H1 (cell line): ENCODE measurements around the gene BCAS3. TPM values are rescaled to one million over a fixed set of nuclear protein-coding genes. Genes with fewer than 3 reads are reported as not detected.

Experiments used
- CTCF ChIA-PET: fragments of 300-600 bp; sonication (Branson Sonifier 250); formaldehyde crosslinking; loops from one replicate; lab custom pipeline; 2021; ENCODE audit not compliant: partially characterized antibody; lab: Charles Lee
- POLR2A ChIA-PET: fragments of 300-600 bp; sonication (Branson Sonifier 250); formaldehyde crosslinking; loops from one replicate; lab custom pipeline; 2021; ENCODE audit warnings: inconsistent platforms; ENCODE audit not compliant: partially characterized antibody; lab: Charles Lee
- DNase-seq, 2 experiments: peaks; one replicate each; pipeline versions ENCODE4 v3.0.0 to v3.0.0-alpha.2; 2010 to 2022; ENCODE audit warnings: low spot score in 2 of 2, low read depth in 1 of 2, mixed read lengths in 1 of 2
- FAIRE-seq: peaks from 2 replicates; lab custom pipeline; 2011; peaks lifted over from hg19 to GRCh38; lab: Jason Lieb, UNC
- H2AFZ ChIP-seq: 2 replicates; pipeline ENCODE4 v1.8.1; 2012; ENCODE audit warnings: low read length, inconsistent platforms
- H2AK5ac ChIP-seq: 2 replicates; pipeline ENCODE4 v1.6.1; 2013; ENCODE audit warnings: low read depth, low read length
- H2BK120ac ChIP-seq: replicated peaks from 2 replicates; pipeline ENCODE3; 2013; ENCODE audit warnings: low read depth, low read length, inconsistent platforms
- H2BK12ac ChIP-seq: 2 replicates; pipeline ENCODE4 v1.6.1; 2013; ENCODE audit warnings: low read depth, low read length
- H2BK15ac ChIP-seq: 2 replicates; pipeline ENCODE4 v1.6.1; 2013; ENCODE audit warnings: low read length
- H2BK20ac ChIP-seq: 2 replicates; pipeline ENCODE4 v1.6.1; 2013; ENCODE audit warnings: low read length
- H2BK5ac ChIP-seq: 2 replicates; pipeline ENCODE4 v1.6.1; 2013; ENCODE audit warnings: low read depth, low read length
- H3K14ac ChIP-seq: 2 replicates; pipeline ENCODE4 v1.6.1; 2013; ENCODE audit warnings: inconsistent platforms; ENCODE audit not compliant: insufficient read length
- H3K18ac ChIP-seq: 2 replicates; pipeline ENCODE4 v1.6.1; 2013; ENCODE audit warnings: low read length; ENCODE audit errors: extremely low read depth
- H3K23ac ChIP-seq: 2 replicates; pipeline ENCODE4 v1.6.1; 2013; ENCODE audit warnings: inconsistent platforms; ENCODE audit not compliant: insufficient read length
- H3K23me2 ChIP-seq: 2 replicates; pipeline ENCODE4 v1.6.1; 2013; ENCODE audit warnings: low read depth, low read length
- H3K27ac ChIP-seq: 2 replicates; pipeline ENCODE4 v1.6.1; 2011; ENCODE audit warnings: low read depth, low read length, inconsistent platforms
- H3K27me3 ChIP-seq, 4 experiments: replicated peaks in 1 of 4; 1 replicate in 1 of 4; 2 replicates in 3 of 4; pipeline versions ENCODE4 v1.6.1 to v1.8.1; 2011 to 2013; ENCODE audit warnings: low read length in 3 of 4, mild to moderate bottlenecking in 3 of 4, inconsistent platforms in 2 of 4, mixed read lengths in 2 of 4, moderate library complexity in 1 of 4; ENCODE audit not compliant: control insufficient read depth in 3 of 4, insufficient read depth in 3 of 4; ENCODE audit errors: extremely low read depth in 1 of 4
- H3K36me3 ChIP-seq, 4 experiments: 2 replicates each; pipeline versions ENCODE4 v1.6.1 to v1.8.1; 2011 to 2013; ENCODE audit warnings: mild to moderate bottlenecking in 4 of 4, low read length in 3 of 4, moderate library complexity in 2 of 4, control low read depth in 1 of 4, inconsistent platforms in 1 of 4; ENCODE audit not compliant: insufficient read depth in 4 of 4, control insufficient read depth in 2 of 4
- H3K4ac ChIP-seq: replicated peaks from 2 replicates; pipeline ENCODE3; 2013; ENCODE audit warnings: low read length, low read depth, mixed read lengths, inconsistent platforms; ENCODE audit not compliant: insufficient read length
- H3K4me1 ChIP-seq, 4 experiments: replicated peaks in 1 of 4; 1 replicate in 1 of 4; 2 replicates in 3 of 4; pipeline versions ENCODE4 v1.6.1 to v1.8.1; 2011 to 2013; ENCODE audit warnings: low read length in 3 of 4, inconsistent platforms in 2 of 4, mixed read lengths in 1 of 4; ENCODE audit not compliant: insufficient read depth in 4 of 4, control insufficient read depth in 3 of 4
- H3K4me2 ChIP-seq, 2 experiments: 2 replicates each; pipeline versions ENCODE4 v1.6.1 to v1.8.1; 2011 to 2013; ENCODE audit warnings: low read depth in 2 of 2, low read length in 2 of 2, control low read depth in 1 of 2, inconsistent platforms in 1 of 2, mild to moderate bottlenecking in 1 of 2; ENCODE audit not compliant: insufficient read depth in 1 of 2
- H3K4me3 ChIP-seq, 4 experiments: fragments of 200-600, 300-600 bp in 1 of 4; sonication (generic), shearing (Covaris generic), sonication (Bioruptor Twin) in 1 of 4; 2 replicates each; pipeline versions ENCODE4 v1.5.1 to v1.8.1; 2011 to 2016; ENCODE audit warnings: low read length in 4 of 4, low read depth in 3 of 4, control low read depth in 2 of 4, inconsistent platforms in 2 of 4, mild to moderate bottlenecking in 2 of 4, mixed read lengths in 1 of 4, moderate library complexity in 1 of 4; ENCODE audit not compliant: insufficient read depth in 2 of 4; ENCODE audit errors: extremely low read depth in 1 of 4
- H3K56ac ChIP-seq: replicated peaks from 2 replicates; pipeline ENCODE3; 2013; ENCODE audit warnings: low read depth, mild to moderate bottlenecking, mixed read lengths, low read length, inconsistent platforms; ENCODE audit not compliant: insufficient read length
- H3K79me1 ChIP-seq: 2 replicates; pipeline ENCODE4 v1.6.1; 2013; ENCODE audit warnings: low read depth, low read length, control low read depth
- H3K79me2 ChIP-seq, 2 experiments: 2 replicates each; pipeline versions ENCODE4 v1.6.1 to v1.8.1; 2012 to 2013; ENCODE audit warnings: low read length in 2 of 2, mild to moderate bottlenecking in 2 of 2, inconsistent platforms in 1 of 2; ENCODE audit not compliant: insufficient read depth in 2 of 2, control insufficient read depth in 1 of 2
- H3K9ac ChIP-seq, 4 experiments: replicated peaks in 1 of 4; 1 replicate in 1 of 4; 2 replicates in 3 of 4; pipeline versions ENCODE4 v1.6.1 to v1.8.1; 2011 to 2013; ENCODE audit warnings: low read depth in 3 of 4, low read length in 3 of 4, control low read depth in 2 of 4, mild to moderate bottlenecking in 2 of 4, moderate library complexity in 2 of 4, inconsistent platforms in 1 of 4; ENCODE audit errors: extremely low read depth in 1 of 4
- H3K9me3 ChIP-seq, 2 experiments: 2 replicates each; pipeline versions ENCODE4 v1.6.1 to v1.8.1; 2012 to 2013; ENCODE audit warnings: mild to moderate bottlenecking in 2 of 2, moderate library complexity in 2 of 2, control low read depth in 1 of 2, inconsistent platforms in 1 of 2, low read depth in 1 of 2, low read length in 1 of 2, mixed read lengths in 1 of 2; ENCODE audit not compliant: insufficient read depth in 2 of 2
- H4K20me1 ChIP-seq, 2 experiments: replicated peaks in 1 of 2; 2 replicates each; pipeline versions ENCODE3 to v1.8.1; 2011 to 2013; ENCODE audit warnings: inconsistent platforms in 2 of 2, low read length in 2 of 2, mild to moderate bottlenecking in 1 of 2; ENCODE audit not compliant: insufficient read depth in 2 of 2, control insufficient read depth in 1 of 2
- H4K5ac ChIP-seq: 2 replicates; pipeline ENCODE4 v1.6.1; 2013; ENCODE audit warnings: low read length, low read depth, mixed read lengths, inconsistent platforms; ENCODE audit not compliant: insufficient read length
- H4K8ac ChIP-seq: 2 replicates; pipeline ENCODE4 v1.8.0; 2013; ENCODE audit warnings: mild to moderate bottlenecking, moderate library complexity, low read length, inconsistent platforms; ENCODE audit not compliant: insufficient read depth; ENCODE audit errors: extremely low read depth
- H4K91ac ChIP-seq: replicated peaks from 2 replicates; pipeline ENCODE3; 2013; ENCODE audit warnings: low read length, mixed read lengths, inconsistent platforms; ENCODE audit not compliant: insufficient read length
- CBX5 ChIP-seq: fragments of 300-800, 300-1000 bp; sonication (generic); IDR thresholded peaks from 2 replicates; pipeline ENCODE4 v1.7.1; 2016; ENCODE audit warnings: antibody characterized with exemption, low read length, low read depth
- CBX8 ChIP-seq: fragments of 300-800, 300-1000 bp; sonication (generic); IDR thresholded peaks from 2 replicates; pipeline ENCODE4 v1.7.1; 2016; ENCODE audit warnings: low read depth, low read length, borderline replicate concordance
- CHD1 ChIP-seq: IDR thresholded peaks from 2 replicates; pipeline ENCODE4 v1.6.1; 2012; ENCODE audit warnings: low read depth, low read length, improper control_type of control experiment
- CTBP2 ChIP-seq: IDR thresholded peaks from 2 replicates; pipeline ENCODE4 v1.7.0; 2011; ENCODE audit warnings: borderline replicate concordance, mild to moderate bottlenecking, moderate library complexity, mixed read lengths, low read length; ENCODE audit not compliant: insufficient read depth, insufficient read length
- EGR1 ChIP-seq: IDR thresholded peaks from 2 replicates; pipeline ENCODE4 v1.6.1; 2011; ENCODE audit warnings: low read depth, low read length, borderline replicate concordance
- GABPA ChIP-seq: IDR thresholded peaks from 2 replicates; pipeline ENCODE4 v1.6.1; 2011; ENCODE audit warnings: mild to moderate bottlenecking, low read length, moderate library complexity, borderline replicate concordance; ENCODE audit not compliant: insufficient read depth
- MAFK ChIP-seq: IDR thresholded peaks from 2 replicates; pipeline ENCODE4 v1.6.1; 2012; ENCODE audit warnings: low read depth, mild to moderate bottlenecking, improper control_type of control experiment, low read length
- RBBP5 ChIP-seq: IDR thresholded peaks from 2 replicates; pipeline ENCODE4 v1.7.1; 2012; ENCODE audit warnings: low read depth, mild to moderate bottlenecking, inconsistent platforms, low read length, moderate library complexity, borderline replicate concordance
- RNF2 ChIP-seq: fragments of 200-900, 300-1000 bp; sonication (generic); IDR thresholded peaks from 2 replicates; pipeline ENCODE4 v1.7.1; 2016; ENCODE audit warnings: borderline replicate concordance, low read depth, mild to moderate bottlenecking, antibody characterized with exemption, low read length; ENCODE audit not compliant: poor library complexity, severe bottlenecking; ENCODE audit errors: missing control alignments
- TBP ChIP-seq: IDR thresholded peaks from 2 replicates; pipeline ENCODE4 v1.6.1; 2011; ENCODE audit warnings: low read depth, low read length, improper control_type of control experiment
- WGBS, 2 experiments: shearing (Covaris generic) in 1 of 2; methylation state at CpG; one replicate each; pipeline versions ENCODE4 v1.1.6 to v1.1.7; 2013 to 2015; ENCODE audit warnings: low lambda C conversion rate in 2 of 2, mixed read lengths in 2 of 2, inconsistent platforms in 1 of 2, low coverage in 1 of 2, missing lambda C conversion rate in 1 of 2; ENCODE audit not compliant: insufficient replicate concordance in 2 of 2, insufficient coverage in 1 of 2, insufficient read length in 1 of 2; ENCODE audit errors: extremely low coverage in 1 of 2, missing lambda C conversion rate in 1 of 2; 5-methylcytosine and 5-hydroxymethylcytosine counted together
- polyA plus RNA-seq, 7 experiments: library from polyadenylated mRNA; depleted of rRNA in 3 of 7; stranded (reverse) in 5 of 7; unstranded in 2 of 7; fragments of >200 nt in 5 of 7; fragments of 200-250 nt in 2 of 7; gene quantifications; 1 replicate in 5 of 7; 2 replicates in 1 of 7; 4 replicates in 1 of 7; pipeline versions ENCODE4 v1.2.1 to v1.2.3, GENCODE V29; 2011 to 2013; ENCODE audit warnings: missing spikeins in 2 of 7, mixed read lengths in 2 of 7
- total RNA-seq: library from RNA; stranded (reverse); fragmentation: NEBNext Ultra II Directional; extraction: Animal tissue kit (Norgen Biotek cat#: 25700); gene quantifications from 2 replicates; pipeline ENCODE4 v1.2.1, GENCODE V29; 2021
- TF ChIP-seq, protein P1 (sequence below): IDR thresholded peaks from 2 replicates; pipeline ENCODE4 v1.6.1; 2012; ENCODE audit warnings: low read length, inconsistent platforms

BCAS3 gene
- total and polyA plus RNA-seq, 2 of the 8 experiments (the other 6 are each of a cell fraction or from before 2014, with no cell fraction given), result 9.9 to 13.3 TPM

DNA sequence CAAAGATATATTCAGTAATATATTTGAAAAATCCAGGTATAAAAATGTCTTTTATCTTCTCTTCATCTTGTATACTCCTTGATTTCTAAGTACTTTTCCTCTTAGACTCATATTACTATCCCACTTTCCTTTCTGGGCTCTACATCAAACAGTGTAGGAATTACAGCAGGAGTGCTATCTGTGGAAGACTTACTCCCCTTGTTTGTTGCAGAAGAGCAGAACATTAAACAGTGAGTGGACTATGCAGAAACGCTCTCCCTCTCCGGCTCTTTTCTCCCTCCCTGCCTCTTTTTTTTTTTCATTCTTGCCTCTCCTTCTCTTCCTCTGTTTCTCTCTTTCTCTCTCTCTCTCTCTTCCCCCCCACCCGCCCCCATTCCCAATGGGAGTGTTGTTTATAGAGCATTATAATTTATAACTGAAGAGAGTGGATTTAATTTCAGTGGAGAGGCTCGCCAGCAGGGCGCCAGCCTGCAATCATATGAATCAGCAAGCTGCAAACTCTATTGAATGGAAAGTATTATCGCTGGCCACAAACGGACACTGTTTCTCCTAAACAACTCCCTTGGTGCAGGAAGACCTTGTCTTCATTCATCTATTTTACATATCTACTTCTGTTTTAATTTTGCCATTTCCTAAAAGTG lies 479.7 kb downstream of the BCAS3 start:
- Histone ChIP-seq H2AK5ac (no peak overlapping the region), H2BK12ac (no peak overlapping the region), H3K27me3 (peaks cover 0 to 1% (median 0%) of the 10 kb centered on the region in 4 experiments; a peak in 1 of 7 replicates), H3K4ac (no peak overlapping the region), H2BK120ac (no peak overlapping the region), H3K18ac (no peak overlapping the region; the same call in 1 of the 2 replicates), H3K27ac (no peak overlapping the region), H4K5ac (no peak overlapping the region), H2BK20ac (no peak overlapping the region), H3K9ac (no peak overlapping the region), H2BK15ac (no peak overlapping the region), H4K8ac (no peak overlapping the region), H3K14ac (no peak overlapping the region), H2AFZ (no peak overlapping the region), H3K79me1 (no peaks in the 10 kb centered on the region), H4K91ac (no peak overlapping the region), H3K56ac (no peak overlapping the region), H3K23me2 (no peaks in the 10 kb centered on the region), H3K79me2 (no peaks in the 10 kb centered on the region), H2BK5ac (no peak overlapping the region), H3K9me3 (no peaks in the 10 kb centered on the region), H3K4me1 (peaks cover 3 to 7% (median 5%) of the 10 kb centered on the region in 4 experiments; a peak in 6 of 7 replicates), H3K23ac (no peak overlapping the region), H3K4me2 (no peak overlapping the region), H4K20me1 (no peaks in the 10 kb centered on the region), H3K36me3 (no peaks in the 10 kb centered on the region), H3K4me3 (no peak overlapping the region)
- no peak for DNase-seq
- ChIA-PET POLR2A (no interaction called here), CTCF (no interaction called here)
- WGBS, 2 experiments, result 64% methylated on average over 6 of the region's 7 CpGs; no CpG with 5 or more reads in 1 of the 2 experiments
- no peak for FAIRE-seq
- no peak for TF ChIP-seq RBBP5
- TF ChIP-seq, protein P1, sequence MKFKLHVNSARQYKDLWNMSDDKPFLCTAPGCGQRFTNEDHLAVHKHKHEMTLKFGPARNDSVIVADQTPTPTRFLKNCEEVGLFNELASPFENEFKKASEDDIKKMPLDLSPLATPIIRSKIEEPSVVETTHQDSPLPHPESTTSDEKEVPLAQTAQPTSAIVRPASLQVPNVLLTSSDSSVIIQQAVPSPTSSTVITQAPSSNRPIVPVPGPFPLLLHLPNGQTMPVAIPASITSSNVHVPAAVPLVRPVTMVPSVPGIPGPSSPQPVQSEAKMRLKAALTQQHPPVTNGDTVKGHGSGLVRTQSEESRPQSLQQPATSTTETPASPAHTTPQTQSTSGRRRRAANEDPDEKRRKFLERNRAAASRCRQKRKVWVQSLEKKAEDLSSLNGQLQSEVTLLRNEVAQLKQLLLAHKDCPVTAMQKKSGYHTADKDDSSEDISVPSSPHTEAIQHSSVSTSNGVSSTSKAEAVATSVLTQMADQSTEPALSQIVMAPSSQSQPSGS, result no peak
- TF ChIP-seq CBX8, result no peak
- TF ChIP-seq TBP, result no peak
- TF ChIP-seq CTBP2, result no peak
- no peak for TF ChIP-seq CBX5
- TF ChIP-seq RNF2, result no peak
- TF ChIP-seq GABPA, result no peak
- no peak for TF ChIP-seq MAFK
- no peak for TF ChIP-seq EGR1
- TF ChIP-seq CHD1, result no peak
